ENCODE results near the gene ATP8A2. TPM values are rescaled to one million over a fixed set of nuclear protein-coding genes. Genes with fewer than 3 reads are reported as not detected.

ATP8A2 gene
- total RNA-seq, 1 donor from 2014 or later, result 4.2 TPM

- Histone ChIP-seq H3K36me3 (no peaks in the 10 kb centered on the region), H3F3A (ENCODE audit: low read depth) (no peaks in the 10 kb centered on the region), H3K4me2 (no peak overlapping the region), H3K4me3 (no peak overlapping the region), H4K20me1 (ENCODE audit: low read depth) (no peaks in the 10 kb centered on the region), H3K27ac (no peak overlapping the region), H3K79me2 (ENCODE audit: low read depth) (no peaks in the 10 kb centered on the region), H3K9me3 (ENCODE audit: low read depth) (no peaks in the 10 kb centered on the region), H3K9ac (no peak overlapping the region), H3K27me3 (no peaks in the 10 kb centered on the region), H3K4me1 (no peaks in the 10 kb centered on the region), H2AFZ (replicated peaks) (peak overlapping the region; percentile 32)
- TF ChIP-seq CTCF (IDR thresholded peaks at IDR 0.05) (no peak), EZH2phosphoT487 (IDR thresholded peaks at IDR 0.05) (no peak), EZH2 (IDR thresholded peaks at IDR 0.05) (no peak)
- H3K27ac Mint-ChIP-seq, result no peak overlapping the region
- H3K4me3 Mint-ChIP-seq, result no peak overlapping the region
- H3K4me1 Mint-ChIP-seq, result peaks cover 4% of the 10 kb centered on the region
- H3K9me3 Mint-ChIP-seq, result no peaks in the 10 kb centered on the region
- H3K36me3 Mint-ChIP-seq, result no peaks in the 10 kb centered on the region
- H3K27me3 Mint-ChIP-seq (ENCODE audit: insufficient read depth, low read depth), result no peaks in the 10 kb centered on the region
- no peak for DNase-seq (ENCODE audit: low spot score)
Observed at GRCh38 chr13:25699056-25699455, 327.3 kb downstream of the ATP8A2 start.

GRCh38 chr13:25699600-25699999 is 327.8 kb downstream of the ATP8A2 start:
- Histone ChIP-seq H3K36me3 (no peaks in the 10 kb centered on the region), H3K27ac (no peak overlapping the region), H3K4me2 (no peak overlapping the region), H3K27me3 (no peaks in the 10 kb centered on the region), H3K79me2 (ENCODE audit: low read depth) (no peaks in the 10 kb centered on the region), H2AFZ (replicated peaks) (peak overlapping the region; percentile 32), H3K4me3 (no peak overlapping the region), H3K4me1 (no peaks in the 10 kb centered on the region), H3K9me3 (ENCODE audit: low read depth) (no peaks in the 10 kb centered on the region), H3F3A (ENCODE audit: low read depth) (no peaks in the 10 kb centered on the region), H3K9ac (no peak overlapping the region), H4K20me1 (ENCODE audit: low read depth) (no peaks in the 10 kb centered on the region)
- H3K27me3 Mint-ChIP-seq (ENCODE audit: insufficient read depth, low read depth), result no peaks in the 10 kb centered on the region
- DNase-seq (ENCODE audit: low spot score), result no peak
- no peak for TF ChIP-seq EZH2phosphoT487 (IDR thresholded peaks at IDR 0.05)
- TF ChIP-seq EZH2 (IDR thresholded peaks at IDR 0.05), result no peak
- no peak for TF ChIP-seq CTCF (IDR thresholded peaks at IDR 0.05)
- no peaks in the 10 kb centered on the region for H3K36me3 Mint-ChIP-seq
- no peak overlapping the region for H3K27ac Mint-ChIP-seq
- no peaks in the 10 kb centered on the region for H3K9me3 Mint-ChIP-seq
- no peak overlapping the region for H3K4me3 Mint-ChIP-seq
- peaks cover 5% of the 10 kb centered on the region for H3K4me1 Mint-ChIP-seq

- DNase-seq (ENCODE audit: low spot score), result no peak
- no peaks in the 10 kb centered on the region for H3K4me1 ChIP-seq
- H3F3A ChIP-seq (ENCODE audit: low read depth), result no peaks in the 10 kb centered on the region
- H4K20me1 ChIP-seq (ENCODE audit: low read depth), result no peaks in the 10 kb centered on the region
- peaks cover 14% of the 10 kb centered on the region for H3K4me1 Mint-ChIP-seq
- H3K9ac ChIP-seq, result no peak overlapping the region
- H3K4me2 ChIP-seq, result no peak overlapping the region
- H3K4me3 ChIP-seq, result no peak overlapping the region
- no peak for TF ChIP-seq EZH2 (IDR thresholded peaks at IDR 0.05)
- no peak for TF ChIP-seq EZH2phosphoT487 (IDR thresholded peaks at IDR 0.05)
- TF ChIP-seq CTCF (IDR thresholded peaks at IDR 0.05), result no peak
- no peaks in the 10 kb centered on the region for H3K79me2 ChIP-seq (ENCODE audit: low read depth)
- H3K36me3 ChIP-seq, result no peaks in the 10 kb centered on the region
- H3K27ac ChIP-seq, result no peak overlapping the region
- H3K9me3 Mint-ChIP-seq, result no peaks in the 10 kb centered on the region
- H3K36me3 Mint-ChIP-seq, result no peaks in the 10 kb centered on the region
- no peak overlapping the region for H3K27ac Mint-ChIP-seq
- no peaks in the 10 kb centered on the region for H3K9me3 ChIP-seq (ENCODE audit: low read depth)
- no peaks in the 10 kb centered on the region for H3K27me3 Mint-ChIP-seq (ENCODE audit: insufficient read depth, low read depth)
- H3K27me3 ChIP-seq, result no peaks in the 10 kb centered on the region
- no peak overlapping the region for H3K4me3 Mint-ChIP-seq
- H2AFZ ChIP-seq (replicated peaks), result no peak overlapping the region
Observed at GRCh38 chr13:25701304-25701703, 329.5 kb downstream of the ATP8A2 start.

Data from neural progenitor cell (in vitro differentiated cells).